ENCODE results near the gene METTL23. TPM values are rescaled to one million over a fixed set of nuclear protein-coding genes. Genes with fewer than 3 reads are reported as not detected.
A peak's percentile ranks its signal among the peaks of the same experiment; 100 is the strongest.

METTL23 gene
- total RNA-seq, 1 experiment from 2014 or later, result 57.8 TPM

GRCh38 chr17:76681222-76682137 lies 45.2 kb upstream of the METTL23 start:
- no peak overlapping the region for H3K4me2 ChIP-seq (ENCODE audit: low read length)
- peaks cover 0 to 2% of the 10 kb centered on the region in 2 experiments; a peak in 1 of 4 replicates for H3K36me3 ChIP-seq (ENCODE audit: control insufficient read depth in 1 of 2, insufficient read depth in 2 of 2, low read length in 2 of 2)
- TF ChIP-seq CEBPB (IDR thresholded peaks at IDR 0.05; ENCODE audit: low read depth), result no peak
- TF ChIP-seq RAD21 (IDR thresholded peaks at IDR 0.05; ENCODE audit: low read depth), result peak; percentile 91
- TF ChIP-seq CTCF (IDR thresholded peaks at IDR 0.05 in 2 of 3, conservative IDR thresholded peaks at IDR 0.05 in 1 of 3; ENCODE audit: borderline replicate concordance in 1 of 3, insufficient read depth in 1 of 3, low read depth in 2 of 3, low read length in 2 of 3), result peak; percentile 90 to 99 (median 96)
- no peak for TF ChIP-seq SIN3A (IDR thresholded peaks at IDR 0.05; ENCODE audit: low read depth)
- TF ChIP-seq ATF3 (IDR thresholded peaks at IDR 0.05), result no peak
- no peak for TF ChIP-seq TCF7L2 (IDR thresholded peaks at IDR 0.05; ENCODE audit: borderline replicate concordance, extremely low read depth, insufficient read depth, insufficient read length)
- H4K20me1 ChIP-seq (ENCODE audit: insufficient read depth), result no peaks in the 10 kb centered on the region
- intact Hi-C loops (cut with micrococcal nuclease), result loop anchor here (1.0 kb wide), 2 partner anchors 123 to 158 kb away; no protein-coding TSS in a partner anchor
- ATAC-seq (peak; percentile 89), DNase-seq (ENCODE audit: low read depth, low spot score) (peak; percentile 56)
- no peaks in the 10 kb centered on the region for H3K4me1 ChIP-seq (ENCODE audit: control insufficient read depth in 1 of 2, insufficient read depth in 2 of 2, low read length in 2 of 2)
- H3K4me3 ChIP-seq (replicated peaks in 1 of 2; ENCODE audit: low read depth in 1 of 2, low read length in 2 of 2), result no peak overlapping the region
- no peak overlapping the region for H3K27ac ChIP-seq (ENCODE audit: low read depth, low read length)
- no peaks in the 10 kb centered on the region for H3K27me3 ChIP-seq (ENCODE audit: insufficient read depth, low read length)
- BruUV-seq (replicated peaks), result no TSS peak
- RAD21 ChIA-PET (ENCODE audit: low non-redundant PET in 1 of 2, low total read pairs in 2 of 2, uncharacterized antibody in 2 of 2, unreplicated experiment in 2 of 2), result interaction anchor here (0.6 to 1.5 kb wide), 4 partner anchors 10 to 158 kb away, joined by 3 to 5 read pairs (median 4); no protein-coding TSS in a partner anchor
- no peak overlapping the region for H2AFZ ChIP-seq (ENCODE audit: low read depth, low read length, poor library complexity, severe bottlenecking)
- H3K9me3 ChIP-seq (ENCODE audit: control insufficient read depth in 1 of 2, insufficient read depth in 1 of 2, low read depth in 1 of 2, low read length in 2 of 2), result no peaks in the 10 kb centered on the region
- H3K79me2 ChIP-seq (ENCODE audit: insufficient read depth, low read length), result no peaks in the 10 kb centered on the region
- POLR2A ChIA-PET, result interaction anchor here (1.2 to 3.5 kb wide), 3 partner anchors 10 to 158 kb away, joined by 4 to 17 read pairs (median 7); no protein-coding TSS in a partner anchor
- H3K9ac ChIP-seq (ENCODE audit: low read length), result no peak overlapping the region
- CTCF ChIA-PET, result interaction anchor here (0.6 to 2.8 kb wide), 31 partner anchors 9 to 386 kb away, joined by 3 to 33 read pairs (median 4); partner anchors contain the start of genes MXRA7, PRCD and ST6GALNAC2
- H3K9me2 ChIP-seq (ENCODE audit: insufficient read depth), result no peaks in the 10 kb centered on the region

Measured in HCT116 (cell line).